GM20000 (cell line): ENCODE results near the gene HIVEP3.

Experiments
- DNase-seq: peaks from one replicate; pipeline ENCODE4 v3.0.0; 2012; ENCODE audit warnings: low spot score
- CTCF ChIP-seq: IDR thresholded peaks from 2 replicates; pipeline ENCODE4 v1.5.1; 2012; ENCODE audit warnings: mild to moderate bottlenecking, control low read depth; ENCODE audit errors: extremely low read depth, missing control alignments

The HIVEP3 gene

DNA sequence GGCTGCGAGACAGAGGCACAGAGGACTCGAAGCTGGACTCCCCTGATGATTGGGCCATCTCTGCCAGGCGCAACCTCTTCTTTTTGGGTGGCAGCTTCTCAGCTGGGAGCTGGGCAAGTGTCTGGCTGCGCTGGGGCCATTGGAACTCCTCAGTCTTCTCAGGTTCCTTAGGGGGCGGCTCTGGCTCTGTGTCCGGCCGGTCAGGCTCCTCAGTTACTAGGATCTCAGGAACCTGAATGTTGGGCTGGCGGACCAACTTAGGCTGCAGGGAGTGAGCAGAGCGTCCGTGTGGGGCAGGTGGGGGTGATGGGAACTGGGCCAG is 336.8 kb downstream of the HIVEP3 start:
- DNase-seq: no peak
- no peak for TF ChIP-seq CTCF

DNA sequence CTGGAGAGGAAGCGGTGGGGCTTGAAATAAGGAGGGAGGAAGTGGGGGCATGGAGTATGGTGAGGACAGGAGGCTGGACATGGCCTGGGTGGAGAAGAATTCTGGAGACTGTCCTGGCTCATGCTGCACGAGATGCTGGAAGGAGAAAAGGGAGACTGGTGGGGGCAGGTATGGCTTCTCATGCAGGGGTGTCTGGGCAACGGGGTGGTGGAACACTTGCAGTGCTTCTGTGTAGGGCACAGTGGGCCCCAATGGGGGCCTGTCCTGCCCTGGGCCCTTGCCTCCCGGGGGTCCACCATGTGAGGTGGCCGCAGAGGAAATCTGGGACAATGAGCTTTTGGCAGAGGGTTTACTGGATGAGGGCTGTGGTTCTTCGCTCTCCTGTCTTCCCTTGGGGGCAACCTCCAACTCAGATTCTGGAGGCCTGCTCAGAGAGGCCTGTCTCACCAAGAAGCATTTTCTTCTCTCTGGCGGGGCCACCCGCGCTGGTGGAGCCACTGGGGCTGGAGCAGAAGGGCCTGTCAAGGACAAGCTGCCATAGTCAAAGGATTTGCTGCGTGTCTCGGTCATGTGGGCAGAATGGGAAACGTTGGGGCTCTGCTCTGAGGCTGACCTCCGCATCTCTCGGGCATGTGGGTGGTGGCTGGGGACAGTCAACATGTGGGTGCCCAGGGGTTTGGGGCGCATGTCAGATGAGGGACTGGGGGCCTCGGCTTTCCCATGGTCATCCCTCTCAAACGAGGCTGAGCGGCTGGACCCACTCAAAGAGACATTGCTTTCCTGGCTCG is 337.3 kb downstream of the HIVEP3 start:
- DNase-seq: no peak
- no peak for TF ChIP-seq CTCF

GRCh38 chr1:41580520-41581172 is 338.1 kb downstream of the HIVEP3 start:
- TF ChIP-seq CTCF: no peak
- DNase-seq: no peak

- TF ChIP-seq CTCF: no peak
- no peak for DNase-seq
Observed at GRCh38 chr1:41580021-41580420, 338.7 kb downstream of the HIVEP3 start.

GRCh38 chr1:41578712-41579335 is 339.9 kb downstream of the HIVEP3 start:
- no peak for DNase-seq

GRCh38 chr1:41576620-41577019 is 342.1 kb downstream of the HIVEP3 start:
- DNase-seq: no peak
- TF ChIP-seq CTCF: no peak

More at GRCh38 chr1:41578712-41579335, 339.9 kb downstream of the HIVEP3 start:
- no peak for TF ChIP-seq CTCF

GRCh38 chr1:41576206-41576605 is 342.5 kb downstream of the HIVEP3 start:
- no peak for TF ChIP-seq CTCF
- no peak for DNase-seq
